Left cardiac atrium (tissue), 4 donors: Measurements from ENCODE around the gene RBM20. TPM values are rescaled to one million over a fixed set of nuclear protein-coding genes. Genes with fewer than 3 reads are reported as not detected.
A peak's percentile ranks its signal among the peaks of the same experiment; 100 is the strongest.
"Not testable (repeated sequence)": the region's sequence is repeated elsewhere in the genome, so short reads cannot be mapped to it uniquely, and the experiment has no call there.

ENCODE experiments used
- ATAC-seq, 2 donors: fragments of 200-7000 bp; cut with Tn5 transposase; one replicate each; pipeline ENCODE4 v1.9.1; 2020; ENCODE audit warnings: mild to moderate bottlenecking in 2 of 2, moderate library complexity in 2 of 2
- DNase-seq: peaks from one replicate; pipeline ENCODE4 v3.0.0-alpha.2; 2020
- intact Hi-C, 2 donors: fragments of 100-400 bp; cut with DNase I; formaldehyde crosslinking; loops; one replicate each; pipeline versions ENCODE4 v1.14.1 to v1.15.1; 2022 to 2023
- total RNA-seq, 2 donors: library from RNA; stranded (reverse); fragmentation: NEBNext Ultra II Directional; extraction: Animal tissue kit (Norgen Biotek cat#: 25700); gene quantifications; one replicate each; pipeline ENCODE4 v1.2.1, GENCODE V29; 2021
- donor health status: DM: no; HTN: yes; CAD: no.
- donor health status: DM: no; HTN: yes; CAD: no; lungs with severe emphysema.
- donor health status: DM: yes; HTN: yes; CAD: no.
- donor health status: Dilated cardiomyopathy.

Gene RBM20
- total RNA-seq, 2 donors from 2014 or later = 37.2 to 44.1 TPM

DNA sequence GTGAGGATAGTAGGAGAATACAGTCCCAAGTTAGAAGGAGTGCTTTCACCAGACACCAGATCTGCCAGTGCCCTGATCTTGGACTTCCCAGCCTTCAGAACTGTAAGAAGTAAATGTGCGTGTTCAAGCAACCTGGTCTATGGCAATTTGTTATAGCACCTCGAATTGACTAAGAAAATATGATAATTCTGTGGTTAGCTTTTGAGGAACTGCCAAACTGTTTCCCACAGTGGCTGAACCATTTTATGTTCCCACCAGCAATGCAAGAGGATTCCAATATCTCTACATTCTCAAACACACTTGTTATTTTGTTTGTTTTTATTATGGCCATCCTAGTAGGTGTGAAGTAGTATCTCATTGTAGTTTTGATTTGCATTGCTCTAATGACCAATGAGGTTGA, 47.0 kb downstream of the RBM20 start:
- ATAC-seq = no peak
- intact Hi-C loops = no loop called here
- DNase-seq = no peak

DNA sequence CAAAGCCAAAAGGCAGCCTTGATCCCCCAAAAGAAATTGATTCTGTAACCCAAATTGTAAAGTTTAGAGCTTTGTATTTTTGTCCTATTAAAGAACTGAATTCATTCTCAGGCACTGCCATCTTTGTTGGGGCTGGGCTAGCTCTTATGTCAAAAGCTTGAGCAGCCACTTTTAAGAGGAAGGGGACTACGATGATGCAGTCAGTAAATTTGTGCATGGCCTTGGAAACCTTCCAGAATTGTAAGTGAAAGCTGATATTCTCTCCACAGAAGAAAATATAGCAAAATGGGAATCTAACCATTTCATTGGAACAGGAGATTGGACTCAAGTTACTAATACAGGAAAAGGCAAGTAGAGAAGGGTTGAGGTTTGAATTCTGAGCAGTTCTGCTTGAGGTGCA, 50.1 kb downstream of the RBM20 start:
- ATAC-seq (no peak), DNase-seq (no peak)
- intact Hi-C loops = no loop called here

DNA sequence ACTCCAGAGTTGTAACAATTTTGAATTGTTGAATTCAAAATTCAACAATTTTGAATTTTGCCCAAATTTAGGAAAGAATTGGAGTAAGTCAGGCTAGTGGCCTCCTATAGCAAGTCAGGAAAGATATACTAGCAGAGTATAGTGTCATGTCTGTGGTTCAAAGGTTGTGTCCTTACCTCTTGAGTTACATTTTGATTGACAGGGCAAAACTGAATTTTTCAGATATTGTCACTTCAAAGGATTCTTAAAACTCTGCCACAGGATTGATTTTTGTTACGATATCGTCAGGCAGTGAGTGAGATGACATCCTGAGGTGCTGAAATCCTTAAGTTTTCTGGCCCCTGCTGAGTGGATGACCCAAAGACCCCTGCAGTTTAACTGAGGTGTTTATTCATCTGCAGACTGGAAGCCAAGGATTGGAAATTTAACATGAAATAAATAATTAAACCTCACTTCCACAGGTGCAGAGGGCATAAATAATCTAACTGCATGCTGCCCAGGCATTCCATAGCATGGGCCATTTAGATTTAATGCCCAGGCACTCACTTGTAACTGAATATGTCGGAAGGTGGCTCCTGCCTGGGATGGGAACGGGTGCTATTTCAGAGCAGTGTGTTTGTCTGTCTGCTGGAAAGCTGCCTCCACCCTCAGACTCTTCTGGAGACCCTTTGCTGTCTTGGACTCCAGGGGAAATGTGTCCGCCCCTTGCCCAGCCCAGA, 50.8 kb downstream of the RBM20 start:
- ATAC-seq (no peak), DNase-seq (no peak)
- intact Hi-C loops = no loop called here

DNA sequence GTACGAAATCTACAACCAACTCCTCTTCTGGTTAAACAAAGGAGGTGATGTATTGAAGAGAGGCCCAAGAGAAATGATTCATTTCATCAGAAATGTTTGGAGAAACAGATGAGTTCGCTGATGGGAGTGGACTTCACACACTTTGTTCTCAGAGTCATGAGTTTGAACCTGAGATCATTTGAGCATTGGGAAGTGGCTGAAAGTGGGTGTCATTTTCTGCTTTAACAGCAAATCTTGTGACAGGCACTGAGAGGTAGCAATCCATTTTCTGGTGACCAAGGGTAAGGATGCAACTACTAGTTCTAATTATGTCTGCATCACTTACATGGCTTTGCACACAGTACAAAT, 51.4 kb downstream of the RBM20 start:
- ATAC-seq (no peak), DNase-seq (no peak)
- intact Hi-C loops = no loop called here

DNA sequence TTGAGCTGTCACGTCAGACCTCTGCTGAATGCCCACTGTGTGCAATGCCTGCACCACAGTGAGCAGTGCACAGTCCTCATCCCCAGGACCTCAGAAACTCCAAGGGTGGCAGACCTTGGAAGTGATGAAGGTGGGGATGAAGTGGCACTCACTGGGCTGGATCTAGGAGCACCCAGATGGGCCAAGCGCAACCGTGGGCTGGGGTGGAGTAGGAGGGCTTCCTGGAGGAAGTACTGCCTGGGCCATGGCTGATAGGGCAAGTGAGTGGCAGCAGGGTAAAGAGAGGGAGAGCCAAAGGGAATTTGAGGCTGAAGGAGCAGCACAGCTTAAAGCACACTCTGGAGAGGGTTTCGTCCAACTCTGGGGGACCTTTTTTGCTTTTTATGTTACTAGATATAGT, 52.3 kb downstream of the RBM20 start:
- intact Hi-C loops = no loop called here
- DNase-seq (no peak), ATAC-seq (no peak)

DNA sequence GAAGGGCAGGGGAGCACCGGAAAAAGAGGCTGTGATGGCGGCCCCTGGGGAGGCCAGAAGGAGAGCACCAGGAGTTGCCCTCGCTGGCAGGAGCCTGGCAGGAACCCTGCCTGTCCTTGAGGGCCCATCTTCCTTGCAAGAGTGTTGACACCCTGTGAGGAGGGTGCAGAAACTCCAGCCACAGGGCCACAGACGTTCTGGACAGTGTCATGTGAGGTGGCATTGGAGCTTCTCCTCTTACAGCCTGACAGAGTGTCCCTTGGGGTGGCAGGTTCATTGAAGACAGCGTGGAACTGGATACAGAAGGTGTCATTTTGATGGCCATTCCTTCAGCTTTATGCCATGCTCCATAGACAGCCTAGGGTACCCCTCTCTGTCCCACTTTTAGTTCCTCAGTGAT, 54.2 kb downstream of the RBM20 start:
- ATAC-seq (peak; percentile 19 to 34), DNase-seq (no peak)
- intact Hi-C loops = no loop called here

DNA sequence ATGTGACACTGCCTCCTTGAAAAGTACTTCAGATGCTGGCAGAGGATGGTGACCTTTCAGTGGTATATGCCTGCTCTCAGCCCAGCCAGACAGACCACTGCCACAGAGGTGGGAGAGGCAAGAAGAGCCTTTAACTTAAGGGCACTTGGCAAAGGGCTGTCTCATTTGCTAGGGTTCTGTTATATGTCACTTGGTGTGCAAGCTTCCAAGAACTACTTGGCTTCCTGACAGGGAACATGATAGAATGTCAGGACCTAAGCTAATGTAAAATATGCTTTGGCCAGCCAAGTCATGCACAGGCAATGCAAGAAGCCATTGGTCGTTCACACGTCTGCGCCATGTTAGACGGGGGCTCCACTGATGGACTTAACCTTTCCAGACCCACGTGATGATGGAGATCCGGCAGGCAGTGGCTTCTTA, 54.7 kb downstream of the RBM20 start:
- intact Hi-C loops = no loop called here
- ATAC-seq = peak; percentile 39 to 66
- DNase-seq = peak; percentile 33

DNA sequence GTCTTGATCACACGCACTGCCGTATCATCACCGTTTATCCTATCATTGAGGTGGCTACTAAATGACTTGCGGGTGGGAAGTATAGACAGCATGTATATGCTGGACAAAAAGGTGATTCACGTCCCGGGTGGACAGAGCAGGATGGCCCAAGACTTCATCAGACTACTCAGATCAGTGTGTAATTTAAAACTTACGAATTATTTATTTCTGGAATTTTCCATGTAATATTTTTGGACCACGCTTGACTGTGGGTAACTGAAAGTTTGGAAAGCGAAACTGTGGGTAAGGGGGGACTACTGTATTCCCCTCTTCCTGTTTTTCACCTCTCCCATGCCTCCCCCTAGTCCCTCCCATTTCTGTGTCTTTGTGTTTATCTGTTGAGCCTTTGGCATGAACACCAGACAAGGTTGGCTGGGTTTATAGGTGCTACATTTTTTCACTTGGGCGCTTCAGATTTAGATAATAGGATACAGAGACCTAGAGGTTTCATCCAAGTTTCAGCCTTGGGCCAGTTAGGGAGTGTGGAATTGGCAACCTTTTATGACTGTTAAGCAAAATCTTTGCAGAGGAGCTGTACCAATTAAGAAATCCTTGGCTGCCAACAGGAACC, 55.8 kb downstream of the RBM20 start:
- DNase-seq (no peak), ATAC-seq (peak; percentile 66 to 69)
- intact Hi-C loops = no loop called here

DNA sequence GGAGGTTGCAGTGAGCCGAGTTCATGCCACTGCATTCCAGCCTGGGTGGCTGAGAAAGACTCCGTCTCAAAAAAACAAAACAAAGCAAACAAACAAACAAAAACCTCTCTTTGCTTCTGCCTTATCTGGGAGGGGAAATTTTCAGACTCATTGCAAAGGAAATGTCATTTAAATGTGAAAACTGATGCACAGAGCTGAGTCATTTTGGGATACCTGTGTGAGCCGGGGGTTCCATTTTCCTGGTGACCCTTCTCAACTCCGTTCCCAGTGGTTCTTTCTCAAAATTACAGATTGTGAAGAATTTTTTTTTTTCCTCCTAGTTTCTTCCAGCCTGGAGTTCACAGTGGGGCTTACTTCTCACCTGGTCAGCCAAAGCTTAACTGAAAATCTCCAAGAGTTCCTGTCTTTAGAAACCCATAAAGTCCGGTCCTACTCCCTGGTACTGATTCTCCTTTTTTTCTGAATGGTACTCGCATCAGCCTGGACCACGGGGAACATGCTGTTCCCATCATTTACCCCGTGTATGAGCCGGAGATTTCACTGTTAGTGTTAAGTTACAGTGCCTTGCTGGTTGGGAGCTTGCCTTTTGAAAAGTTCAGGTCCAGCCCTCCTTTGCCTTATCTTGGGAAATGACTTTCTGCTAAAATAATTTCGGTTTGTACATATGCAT, 56.9 kb downstream of the RBM20 start:
- intact Hi-C loops = no loop called here
- DNase-seq = no peak
- peak in 1 of 2 donors; percentile 7 for ATAC-seq

DNA sequence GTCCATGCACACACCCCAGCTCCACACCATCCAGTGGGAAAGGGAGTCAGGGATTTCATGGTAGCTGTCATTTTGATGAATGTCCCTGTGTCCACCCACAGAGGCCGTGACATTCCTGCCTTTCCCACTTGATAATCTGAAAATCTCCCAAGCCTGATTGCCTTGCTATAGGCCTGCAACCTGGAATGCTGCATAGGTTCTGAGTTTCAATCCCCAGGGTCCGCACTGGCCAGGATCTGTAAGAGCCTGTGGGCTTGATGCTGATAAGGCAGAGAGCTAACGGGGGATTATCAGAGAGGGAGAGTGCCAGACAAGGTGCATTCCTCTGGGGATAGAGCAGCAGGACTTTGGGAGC, 57.5 kb downstream of the RBM20 start:
- intact Hi-C loops = no loop called here
- DNase-seq (no peak), ATAC-seq (no peak)

DNA sequence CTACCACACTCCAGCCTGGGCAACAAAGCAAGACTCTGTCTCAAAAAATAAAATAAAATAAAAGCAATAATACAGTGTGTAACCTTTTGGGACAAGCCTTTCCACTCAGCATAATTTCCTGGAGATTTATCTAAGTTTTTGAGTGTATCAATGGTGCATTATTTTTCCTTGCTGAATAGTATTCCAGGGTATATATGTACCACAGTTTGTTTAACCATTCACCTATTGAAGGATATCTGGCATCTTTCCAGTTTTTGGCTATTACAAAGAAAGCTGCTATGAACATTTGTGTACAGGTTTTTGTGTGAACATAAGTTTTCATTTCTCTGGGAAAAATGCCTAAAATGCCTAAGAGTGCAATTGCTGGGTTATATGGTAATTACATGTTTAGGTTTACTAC, 59.9 kb downstream of the RBM20 start:
- no peak for ATAC-seq
- intact Hi-C loops = no loop called here
- DNase-seq = no peak

DNA sequence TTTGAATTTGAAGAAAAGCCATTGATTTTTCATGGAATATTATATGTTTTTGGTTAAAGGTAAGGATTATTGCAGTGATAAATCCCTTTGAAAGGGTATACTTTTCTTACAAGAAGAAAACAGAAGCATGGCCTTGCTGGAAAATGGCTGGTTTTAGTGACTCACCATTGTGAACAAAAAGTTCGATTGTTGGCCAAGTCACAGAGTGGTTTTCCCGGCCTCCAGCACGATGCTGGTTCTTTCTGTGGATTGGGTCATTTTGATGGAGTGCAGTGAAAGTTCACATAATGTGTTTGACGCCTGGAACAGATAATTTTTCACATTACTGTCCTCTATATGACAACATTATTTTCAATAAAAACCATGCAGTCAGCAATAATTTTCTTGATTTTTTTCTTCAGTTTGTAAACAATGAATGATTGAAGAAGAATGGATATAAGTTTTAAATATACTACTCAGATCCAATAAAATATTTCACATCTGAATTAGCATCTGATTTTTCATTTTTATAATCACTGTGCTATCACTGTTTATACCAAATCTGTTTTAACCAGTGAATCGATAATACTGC, 60.9 kb downstream of the RBM20 start:
- no peak for ATAC-seq
- DNase-seq = no peak
- intact Hi-C loops = no loop called here

DNA sequence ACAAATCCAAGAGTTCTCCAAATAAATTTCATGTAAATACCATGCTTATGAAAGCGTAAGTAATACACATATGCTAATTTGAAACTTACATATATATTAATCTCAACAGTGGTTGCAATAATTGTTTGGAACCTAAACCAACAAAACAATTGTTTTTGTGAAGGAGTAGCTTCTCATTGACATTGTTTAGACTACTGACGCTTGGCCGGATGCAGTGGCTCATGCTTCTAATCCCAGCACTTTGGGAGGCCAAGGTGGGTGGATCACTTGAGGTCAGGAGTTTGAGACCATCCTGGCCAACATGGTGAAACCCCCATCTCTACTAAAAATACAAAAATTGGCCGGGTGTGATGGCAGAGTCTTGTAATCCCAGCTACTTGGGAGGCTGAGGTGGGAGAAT, 61.5 kb downstream of the RBM20 start:
- intact Hi-C loops, ATAC-seq, DNase-seq: not testable (repeated sequence)

DNA sequence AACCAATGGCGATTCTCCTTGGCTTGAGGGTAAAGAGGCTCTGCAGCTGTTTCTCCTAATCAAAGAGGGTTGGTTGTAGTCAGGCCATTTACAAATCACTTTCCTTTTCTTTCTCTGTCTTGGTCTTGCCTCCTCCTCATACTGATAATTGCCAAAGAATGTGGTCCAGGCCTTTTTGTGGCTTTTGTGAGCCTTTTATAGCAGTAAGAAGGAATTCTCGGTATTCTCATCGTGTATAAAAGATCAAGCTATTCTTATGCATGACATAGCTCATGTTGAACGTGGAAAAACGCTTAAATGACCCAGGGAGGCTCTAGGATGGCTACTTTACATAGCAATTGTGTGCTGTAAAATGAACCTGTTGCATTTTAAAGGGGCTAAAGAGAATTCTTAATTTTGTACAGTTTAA, 62.6 kb downstream of the RBM20 start:
- DNase-seq (no peak), ATAC-seq (no peak)
- intact Hi-C loops = no loop called here

DNA sequence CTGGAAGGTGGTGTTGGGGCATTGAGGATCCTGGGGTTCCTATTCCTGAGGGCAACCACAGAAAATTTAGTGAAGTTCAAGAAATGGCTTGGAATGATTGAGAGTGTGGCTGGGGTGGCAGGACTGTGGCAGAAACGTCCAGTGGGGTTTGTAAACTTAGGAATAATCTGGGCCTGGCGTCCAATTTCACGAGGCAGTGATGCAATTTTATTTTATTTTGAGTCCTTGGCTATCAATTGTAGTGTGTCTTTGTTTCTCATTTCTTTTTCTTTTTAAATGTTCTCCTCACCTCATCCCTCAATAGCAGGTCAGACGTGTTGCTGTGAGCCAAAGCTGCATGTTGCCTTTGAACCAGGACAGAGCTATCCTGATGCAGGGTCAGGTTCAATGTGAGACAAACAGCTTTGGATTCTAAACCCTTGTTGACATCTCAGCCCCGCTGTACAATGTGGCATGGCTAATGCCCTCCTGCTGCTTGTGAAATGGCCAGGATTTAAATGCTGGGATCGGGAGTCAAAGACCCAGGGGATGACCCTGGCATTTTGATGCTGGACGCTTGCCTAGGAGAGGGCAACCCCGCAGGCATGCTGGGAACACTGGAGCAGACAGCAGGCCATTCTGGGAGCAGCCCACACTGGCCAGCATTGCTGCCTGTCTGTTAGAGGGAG, 64.8 kb downstream of the RBM20 start:
- peak; percentile 72 to 75 for ATAC-seq
- intact Hi-C loops = no loop called here
- DNase-seq = no peak

DNA sequence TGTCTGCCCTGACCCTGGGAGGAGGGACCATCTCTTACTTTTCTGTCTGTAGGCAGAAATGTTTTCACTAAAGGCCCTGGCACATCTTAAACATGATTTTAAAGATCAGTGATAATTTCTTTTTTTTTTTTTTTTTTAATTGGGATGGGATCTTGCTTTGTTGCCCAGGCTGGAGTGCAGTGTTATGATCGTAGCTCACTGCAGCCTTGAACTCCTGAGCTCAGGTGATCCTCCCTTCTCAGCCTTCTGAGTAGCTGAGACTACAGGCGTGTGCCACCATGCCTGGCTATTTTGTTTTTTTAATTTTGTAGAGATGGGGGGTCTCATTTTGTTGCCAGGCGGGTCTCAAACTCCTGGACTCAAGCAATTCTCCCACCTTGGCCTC, 65.3 kb downstream of the RBM20 start:
- intact Hi-C loops = no loop called here
- no peak for DNase-seq
- ATAC-seq = no peak

DNA sequence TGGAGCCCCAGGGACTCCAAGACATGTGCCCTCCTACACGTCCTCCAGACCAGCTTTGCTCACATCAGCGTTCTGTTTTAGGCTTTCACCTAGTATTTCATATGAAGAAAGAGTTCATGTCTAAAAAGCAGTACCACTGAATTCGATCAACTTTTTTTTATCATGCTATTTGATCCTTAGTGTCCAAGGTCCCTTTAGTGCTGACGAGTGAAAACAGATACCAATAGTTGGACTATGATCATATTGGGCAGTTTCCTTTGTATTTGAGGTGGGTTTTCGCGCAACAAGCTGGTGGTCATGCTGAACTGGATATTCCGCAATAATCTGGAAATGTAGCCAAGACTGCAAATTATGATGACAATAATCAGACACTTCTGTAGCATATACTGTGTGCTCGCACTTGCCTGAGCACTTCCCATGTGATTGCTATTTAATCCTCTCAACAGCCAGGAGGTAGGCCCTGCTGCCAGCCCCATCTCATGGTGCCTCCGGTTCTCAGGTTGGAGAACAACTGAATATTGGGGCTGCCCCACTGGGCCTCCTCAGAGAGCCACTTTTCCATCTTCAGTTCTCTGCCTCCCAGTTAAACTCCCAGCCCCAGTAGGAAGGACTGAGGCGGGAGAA, 65.9 kb downstream of the RBM20 start:
- DNase-seq (no peak), ATAC-seq (no peak)
- intact Hi-C loops = no loop called here

DNA sequence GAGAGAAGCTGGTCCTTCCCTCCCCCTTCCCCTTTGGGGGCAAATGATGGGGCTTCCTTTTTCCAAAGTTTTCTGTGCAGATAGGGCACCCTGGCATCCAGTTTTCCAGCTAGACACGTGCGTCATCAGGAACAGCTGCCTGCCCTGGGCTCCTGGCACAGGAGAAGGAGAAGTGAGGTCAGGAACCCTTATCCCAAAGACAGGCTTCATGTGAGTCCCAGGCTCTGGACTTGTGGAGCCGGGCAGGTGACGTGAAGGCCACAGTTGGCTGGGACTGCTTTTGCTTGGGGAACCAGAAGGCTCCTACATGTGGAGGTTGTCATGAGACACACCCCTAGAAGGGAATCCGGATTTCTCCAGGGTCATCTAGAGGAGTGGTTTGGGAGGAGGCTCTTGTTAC, 66.5 kb downstream of the RBM20 start:
- intact Hi-C loops = no loop called here
- DNase-seq = no peak
- peak; percentile 28 to 33 for ATAC-seq

DNA sequence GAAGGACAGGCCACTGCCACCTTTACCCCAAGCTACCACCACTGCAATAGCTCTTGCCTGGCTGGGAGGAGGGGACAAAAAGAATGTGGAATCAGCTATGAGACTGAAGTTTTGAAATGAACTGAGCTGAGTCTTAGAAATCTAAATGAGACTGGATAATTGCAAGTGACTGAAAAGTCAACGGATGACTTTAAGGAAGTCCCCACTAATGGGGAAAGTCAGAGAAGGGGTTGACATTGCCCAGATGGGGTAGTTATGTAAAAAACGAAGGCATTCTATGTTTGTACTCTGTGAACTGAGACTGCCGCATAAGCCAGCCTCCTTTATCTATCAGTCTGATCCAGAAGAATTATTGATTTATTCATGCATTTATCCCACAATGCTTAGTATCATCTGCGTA, 67.2 kb downstream of the RBM20 start:
- DNase-seq = no peak
- intact Hi-C loops = no loop called here
- ATAC-seq = no peak

DNA sequence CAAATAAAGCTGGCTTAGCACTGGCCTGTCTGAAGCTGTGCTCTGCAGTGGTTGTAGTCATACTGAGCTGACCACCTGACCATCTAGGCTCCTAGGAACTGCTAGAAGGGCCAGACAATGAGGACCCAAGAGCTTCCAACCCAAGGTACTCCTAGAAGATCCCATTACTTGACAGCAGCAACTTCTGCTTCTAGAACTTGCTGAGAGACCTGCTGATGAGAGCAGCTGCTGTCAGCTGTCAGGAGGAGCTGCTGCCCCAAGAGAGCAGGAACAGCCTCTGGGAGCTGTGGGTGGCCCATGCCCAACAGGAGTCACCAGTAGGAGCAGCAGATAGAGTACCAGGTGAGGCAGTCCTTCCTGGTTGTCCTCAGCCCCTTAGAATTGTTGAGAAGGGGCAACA, 70.2 kb downstream of the RBM20 start:
- no peak for ATAC-seq
- intact Hi-C loops = no loop called here
- no peak for DNase-seq
